Stimulated activated CD4-positive, alpha-beta T cell treated with anti-CD3 and anti-CD28 coated beads, Interleukin-12 subunit alpha, Interleukin-12 subunit beta, amount 100 ng/mL, for 24 hours (primary cell): Measurements from ENCODE around the gene ACADVL.
A peak's percentile ranks its signal among the peaks of the same experiment; 100 is the strongest.

Experiments used
- DNase-seq, 2 experiments: peaks; one replicate each; pipeline ENCODE4 v3.0.0-alpha.2; 2020; ENCODE audit warnings: low read depth in 2 of 2

Gene ACADVL

DNA sequence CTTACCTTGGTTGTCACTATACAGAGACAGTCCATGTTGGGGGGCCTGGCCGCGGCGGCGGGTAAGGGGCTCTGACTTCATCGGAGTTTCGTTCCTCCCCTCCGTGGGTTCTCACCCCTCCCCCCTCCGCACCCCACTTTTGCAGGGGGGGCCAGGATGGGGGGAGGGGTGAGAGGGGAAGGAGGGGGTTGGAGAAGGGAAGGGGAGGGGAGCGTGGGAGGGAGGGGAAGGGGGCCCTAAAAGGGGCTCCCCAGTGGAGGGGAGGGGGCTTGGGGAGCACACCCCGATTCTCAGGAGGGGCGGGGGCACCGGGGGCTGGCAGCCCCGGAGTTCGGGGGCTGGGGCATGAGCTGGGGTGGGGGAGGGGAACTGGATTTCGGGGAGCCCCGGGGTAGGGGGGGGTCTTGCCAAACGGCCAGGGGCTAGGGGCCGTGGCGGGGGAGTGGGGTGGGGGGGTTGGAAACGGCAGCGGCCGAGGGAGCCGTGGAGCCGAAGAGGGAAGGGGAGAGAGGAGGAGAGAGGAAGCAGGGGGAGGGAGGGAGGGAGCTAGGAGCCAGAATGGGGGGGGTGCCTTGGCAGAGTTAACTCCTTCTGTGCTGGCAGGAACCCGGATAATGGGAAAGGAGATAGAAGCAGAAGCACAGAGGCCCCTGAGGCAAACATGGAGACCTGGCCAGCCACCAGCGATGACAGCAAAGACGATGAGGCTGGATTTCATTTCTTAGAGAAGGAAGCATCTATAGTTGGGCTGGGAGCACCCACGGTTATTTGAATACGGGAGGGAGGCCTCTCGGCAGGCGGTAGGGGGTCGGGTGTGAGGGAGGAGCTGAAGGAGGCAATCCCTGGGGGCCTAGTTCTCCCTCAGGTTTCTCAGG lies 2.4 kb upstream of the ACADVL start:
- DNase-seq, result no peak

- no peak for DNase-seq
These were observed 1.6 kb upstream of the ACADVL start for GRCh38 chr17:7218166-7218565.

- no peak for DNase-seq
These were observed 980 bp upstream of the ACADVL start for GRCh38 chr17:7218758-7219157.

DNA sequence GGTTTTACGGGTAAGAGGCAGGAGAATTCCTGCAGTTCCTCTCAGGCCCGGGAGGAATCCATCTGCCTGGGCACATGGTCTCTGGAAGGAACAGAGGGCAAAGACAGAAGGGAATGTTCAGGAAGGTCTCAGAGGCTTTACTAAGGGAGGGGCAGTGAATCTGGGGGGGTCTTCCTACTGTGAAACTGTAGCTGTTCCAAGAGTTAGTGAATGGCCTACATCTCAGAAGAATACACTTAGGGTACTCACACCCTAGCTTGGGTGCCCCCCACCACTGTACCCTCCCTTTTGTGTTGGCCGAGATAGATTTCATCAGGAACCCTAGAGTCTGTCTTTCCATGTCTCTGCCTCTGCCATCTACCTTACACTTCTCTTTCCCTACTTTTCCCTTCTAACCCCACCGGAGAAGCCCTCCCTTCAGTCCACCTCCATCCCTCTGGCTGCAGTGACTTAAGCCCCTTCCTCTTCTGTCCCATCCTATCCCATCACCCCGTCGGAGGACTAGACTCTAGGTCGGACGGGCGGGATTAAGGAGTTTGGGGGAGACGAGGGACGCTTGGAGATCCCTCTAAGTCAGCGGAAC lies 418 bp upstream of the ACADVL start:
- no peak for DNase-seq

DNA sequence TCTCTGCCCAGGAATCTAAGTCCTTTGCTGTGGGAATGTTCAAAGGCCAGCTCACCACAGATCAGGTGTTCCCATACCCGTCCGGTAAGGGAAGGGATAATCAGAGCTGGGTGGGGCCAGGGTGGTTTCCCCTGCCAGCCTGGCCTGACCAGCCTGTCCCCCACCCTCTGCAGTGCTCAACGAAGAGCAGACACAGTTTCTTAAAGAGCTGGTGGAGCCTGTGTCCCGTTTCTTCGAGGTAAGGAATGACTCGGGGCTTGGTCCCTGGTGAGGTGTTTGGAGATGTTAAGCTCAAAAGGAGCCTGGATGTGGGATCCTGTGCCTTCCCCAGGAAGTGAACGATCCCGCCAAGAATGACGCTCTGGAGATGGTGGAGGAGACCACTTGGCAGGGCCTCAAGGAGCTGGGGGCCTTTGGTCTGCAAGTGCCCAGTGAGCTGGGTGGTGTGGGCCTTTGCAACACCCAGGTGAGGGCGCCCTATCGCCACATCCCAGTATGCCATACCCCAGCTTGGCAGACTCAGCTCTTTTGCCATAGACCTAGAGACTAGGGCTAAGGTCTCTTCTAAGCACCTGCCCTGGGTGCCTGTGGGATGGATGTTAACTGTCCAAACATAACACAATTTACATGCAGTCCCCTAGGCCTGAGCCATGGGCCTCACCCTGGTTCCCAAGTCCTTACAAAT lies 997 bp downstream of the ACADVL start:
- DNase-seq, result no peak

DNA sequence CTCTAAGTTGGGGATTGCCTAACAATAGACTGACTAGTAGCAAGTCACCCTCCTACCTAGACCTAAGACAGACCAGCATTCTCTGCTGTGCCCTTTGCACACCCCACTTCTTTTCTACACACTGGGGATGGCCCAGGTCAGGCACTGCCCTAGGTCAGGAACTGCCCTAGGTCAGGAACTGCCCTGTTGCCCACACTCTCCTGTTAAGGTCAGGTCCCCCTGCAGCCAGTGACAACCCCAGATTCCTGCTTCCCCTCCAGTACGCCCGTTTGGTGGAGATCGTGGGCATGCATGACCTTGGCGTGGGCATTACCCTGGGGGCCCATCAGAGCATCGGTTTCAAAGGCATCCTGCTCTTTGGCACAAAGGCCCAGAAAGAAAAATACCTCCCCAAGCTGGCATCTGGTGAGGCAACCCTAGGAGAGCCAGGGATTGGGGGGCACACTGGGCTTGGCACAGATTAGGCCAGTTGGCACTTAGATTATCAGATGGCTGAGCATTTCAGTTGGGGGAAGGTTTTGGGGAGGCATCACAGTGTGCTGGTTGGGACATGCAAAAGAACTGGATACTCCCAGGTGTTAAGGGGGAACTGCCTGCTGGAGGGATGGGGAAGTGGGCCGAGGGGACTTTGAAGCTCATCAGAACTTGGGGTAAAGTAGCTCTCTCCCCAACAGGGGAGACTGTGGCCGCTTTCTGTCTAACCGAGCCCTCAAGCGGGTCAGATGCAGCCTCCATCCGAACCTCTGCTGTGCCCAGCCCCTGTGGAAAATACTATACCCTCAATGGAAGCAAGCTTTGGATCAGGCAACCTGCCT lies 1.7 kb downstream of the ACADVL start:
- DNase-seq, result no peak

DNA sequence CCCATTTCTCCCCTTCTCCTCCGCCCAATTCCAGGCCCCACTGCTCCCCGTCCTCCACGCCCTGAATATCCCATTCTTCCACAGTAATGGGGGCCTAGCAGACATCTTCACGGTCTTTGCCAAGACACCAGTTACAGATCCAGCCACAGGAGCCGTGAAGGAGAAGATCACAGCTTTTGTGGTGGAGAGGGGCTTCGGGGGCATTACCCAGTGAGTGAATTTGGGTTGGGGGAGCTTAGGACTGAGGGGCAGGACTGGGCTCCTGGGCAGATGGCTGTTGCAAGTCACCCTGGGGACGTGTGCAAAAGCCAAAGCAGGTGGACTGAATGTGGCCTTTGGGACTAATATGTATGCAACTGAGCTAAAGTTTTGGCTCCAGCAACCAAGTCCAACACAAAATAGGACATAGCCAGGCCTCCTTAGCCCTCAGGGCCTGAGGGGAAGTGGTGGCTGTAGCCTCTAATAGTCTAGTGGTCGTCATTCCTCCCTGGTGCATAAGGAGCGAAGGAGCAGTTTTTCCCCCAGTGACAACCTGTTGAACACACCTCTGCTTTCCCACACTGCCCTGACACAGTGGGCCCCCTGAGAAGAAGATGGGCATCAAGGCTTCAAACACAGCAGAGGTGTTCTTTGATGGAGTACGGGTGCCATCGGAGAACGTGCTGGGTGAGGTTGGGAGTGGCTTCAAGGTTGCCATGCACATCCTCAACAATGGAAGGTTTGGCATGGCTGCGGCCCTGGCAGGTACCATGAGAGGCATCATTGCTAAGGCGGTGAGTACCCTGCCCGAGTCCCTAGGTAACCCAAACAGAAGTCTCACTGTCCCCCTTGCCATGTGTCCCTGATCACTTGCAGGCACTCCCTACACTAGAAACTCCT lies 2.6 kb downstream of the ACADVL start:
- no peak for DNase-seq

DNA sequence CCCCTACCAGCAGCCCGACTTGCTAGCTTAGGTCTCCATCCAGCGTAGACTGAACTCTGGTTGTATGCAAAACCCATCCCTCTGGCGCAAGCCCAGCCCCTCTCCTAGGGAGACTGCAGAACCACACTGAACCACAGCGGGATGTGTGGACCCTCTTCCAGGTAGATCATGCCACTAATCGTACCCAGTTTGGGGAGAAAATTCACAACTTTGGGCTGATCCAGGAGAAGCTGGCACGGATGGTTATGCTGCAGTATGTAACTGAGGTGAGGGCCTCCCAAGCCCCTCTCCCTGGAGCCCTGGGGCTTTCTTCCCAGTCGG lies 3.2 kb downstream of the ACADVL start:
- DNase-seq, result no peak

GRCh38 chr17:7223375-7223774 lies 3.6 kb downstream of the ACADVL start:
- no peak for DNase-seq

DNA sequence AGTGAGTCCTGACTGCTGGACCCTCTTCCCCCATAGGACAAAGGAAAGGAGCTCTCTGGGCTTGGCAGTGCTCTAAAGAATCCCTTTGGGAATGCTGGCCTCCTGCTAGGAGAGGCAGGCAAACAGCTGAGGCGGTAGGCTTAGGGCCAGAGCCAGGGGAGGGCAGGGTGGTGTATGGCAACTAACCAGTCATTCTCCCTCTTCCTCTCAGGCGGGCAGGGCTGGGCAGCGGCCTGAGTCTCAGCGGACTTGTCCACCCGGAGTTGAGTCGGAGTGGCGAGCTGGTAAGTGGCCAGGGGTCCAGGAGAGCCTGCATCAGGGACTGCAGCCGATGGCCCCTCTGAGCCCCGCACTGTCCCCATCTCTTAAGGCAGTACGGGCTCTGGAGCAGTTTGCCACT lies 4.4 kb downstream of the ACADVL start:
- DNase-seq, result no peak

- DNase-seq, result no peak
These were observed 4.9 kb downstream of the ACADVL start for GRCh38 chr17:7224661-7225111.

DNA sequence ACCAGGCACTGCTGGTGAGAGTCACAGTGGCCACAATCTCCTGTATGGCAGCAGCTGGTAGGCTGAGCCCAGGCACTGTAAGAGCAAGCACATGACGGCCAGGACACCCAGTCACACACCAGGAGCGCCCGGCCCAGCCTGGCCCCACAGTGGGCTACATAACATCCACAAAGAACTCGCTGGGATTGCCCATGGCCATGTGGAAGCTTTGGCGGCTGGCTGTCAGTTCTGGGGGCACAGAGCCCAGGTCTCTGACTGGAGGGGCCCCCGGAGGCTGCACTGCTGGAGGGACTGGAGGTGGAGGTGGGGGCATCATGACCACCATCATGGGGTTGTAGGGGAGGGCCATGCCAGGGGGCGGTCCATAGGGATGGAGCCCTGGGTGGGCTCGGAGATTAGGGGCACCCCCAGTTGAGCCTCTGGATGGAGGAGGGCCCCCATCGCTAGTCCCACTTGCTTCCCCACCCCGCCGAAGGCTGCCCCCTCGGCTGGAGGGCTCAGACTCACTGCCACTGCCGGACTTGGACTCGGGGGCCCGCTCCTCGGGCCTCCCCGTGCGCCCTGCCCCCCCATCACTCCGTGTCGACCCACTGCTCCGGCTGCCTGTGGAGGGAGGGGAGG lies 6.1 kb downstream of the ACADVL start:
- no peak for DNase-seq

DNA sequence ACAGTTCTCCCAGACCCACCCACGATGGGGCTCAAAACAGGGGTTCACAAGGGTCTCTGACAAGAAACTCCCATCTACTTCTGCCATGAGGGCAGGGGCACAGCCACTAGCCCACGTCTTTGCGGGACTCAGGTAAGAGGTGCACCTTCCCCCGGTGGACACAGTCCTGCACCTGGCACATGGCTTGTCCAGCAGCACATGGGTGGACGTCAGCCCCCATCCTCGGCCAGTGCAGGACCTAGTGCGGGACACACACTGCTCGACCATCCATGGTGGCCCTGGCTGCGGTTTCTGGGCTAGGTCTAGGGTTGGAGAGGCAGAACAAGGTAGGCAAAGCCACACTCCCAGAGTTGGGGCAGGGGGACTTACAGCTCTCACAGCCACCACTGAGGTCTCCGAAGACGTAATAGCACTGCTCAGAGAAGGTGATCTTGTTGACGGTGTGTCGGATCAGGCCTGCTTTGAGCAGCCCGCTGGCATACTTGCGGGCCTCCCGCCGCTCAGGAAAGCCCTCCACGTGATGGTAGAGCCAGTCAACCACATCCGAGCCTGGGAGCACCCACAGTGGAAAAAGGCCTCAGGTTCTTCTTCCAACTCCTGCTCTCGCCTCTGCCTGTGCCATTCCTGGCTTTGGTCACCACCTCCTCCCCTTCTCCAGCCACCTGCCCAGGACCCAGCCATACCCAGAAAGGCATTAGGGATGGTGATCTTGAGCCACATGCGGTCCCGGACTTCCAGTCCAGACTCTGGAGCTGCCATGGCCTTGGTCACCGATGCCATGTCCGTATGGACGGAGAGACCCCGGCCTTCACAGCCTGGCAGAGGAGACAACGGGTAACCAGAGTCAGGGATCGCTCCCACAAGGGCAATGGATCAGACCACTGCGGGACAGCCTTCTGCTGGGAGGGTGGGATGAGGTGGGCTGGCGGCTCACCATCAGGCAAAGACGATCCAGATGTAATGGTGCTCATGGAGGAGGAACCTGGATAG lies 7.3 kb downstream of the ACADVL start:
- DNase-seq, result no peak

DNA sequence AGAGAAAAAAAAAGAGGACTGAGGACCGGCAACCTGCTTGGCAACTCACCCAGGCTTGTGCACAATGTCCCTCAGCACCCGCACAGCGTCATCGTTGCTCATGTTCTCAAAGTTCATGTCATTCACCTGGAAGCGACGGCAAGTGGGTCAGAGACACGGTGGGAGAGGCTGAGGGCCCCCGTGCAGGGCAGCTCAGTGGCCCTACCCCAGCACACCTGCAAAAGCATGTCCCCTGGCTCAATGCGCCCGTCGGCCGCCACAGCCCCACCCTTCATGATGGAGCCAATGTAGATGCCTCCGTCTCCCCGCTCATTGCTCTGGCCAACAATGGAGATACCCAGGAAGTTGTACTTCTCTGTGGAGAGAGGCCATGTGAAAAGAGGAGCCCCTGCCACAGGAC lies 9.2 kb downstream of the ACADVL start:
- DNase-seq, result no peak

GRCh38 chr17:7229504-7229903 lies 9.8 kb downstream of the ACADVL start:
- DNase-seq, result no peak

GRCh38 chr17:7232114-7232513 lies 12.4 kb downstream of the ACADVL start:
- DNase-seq, result no peak

GRCh38 chr17:7233701-7234082 lies 14.0 kb downstream of the ACADVL start:
- no peak for DNase-seq

DNA sequence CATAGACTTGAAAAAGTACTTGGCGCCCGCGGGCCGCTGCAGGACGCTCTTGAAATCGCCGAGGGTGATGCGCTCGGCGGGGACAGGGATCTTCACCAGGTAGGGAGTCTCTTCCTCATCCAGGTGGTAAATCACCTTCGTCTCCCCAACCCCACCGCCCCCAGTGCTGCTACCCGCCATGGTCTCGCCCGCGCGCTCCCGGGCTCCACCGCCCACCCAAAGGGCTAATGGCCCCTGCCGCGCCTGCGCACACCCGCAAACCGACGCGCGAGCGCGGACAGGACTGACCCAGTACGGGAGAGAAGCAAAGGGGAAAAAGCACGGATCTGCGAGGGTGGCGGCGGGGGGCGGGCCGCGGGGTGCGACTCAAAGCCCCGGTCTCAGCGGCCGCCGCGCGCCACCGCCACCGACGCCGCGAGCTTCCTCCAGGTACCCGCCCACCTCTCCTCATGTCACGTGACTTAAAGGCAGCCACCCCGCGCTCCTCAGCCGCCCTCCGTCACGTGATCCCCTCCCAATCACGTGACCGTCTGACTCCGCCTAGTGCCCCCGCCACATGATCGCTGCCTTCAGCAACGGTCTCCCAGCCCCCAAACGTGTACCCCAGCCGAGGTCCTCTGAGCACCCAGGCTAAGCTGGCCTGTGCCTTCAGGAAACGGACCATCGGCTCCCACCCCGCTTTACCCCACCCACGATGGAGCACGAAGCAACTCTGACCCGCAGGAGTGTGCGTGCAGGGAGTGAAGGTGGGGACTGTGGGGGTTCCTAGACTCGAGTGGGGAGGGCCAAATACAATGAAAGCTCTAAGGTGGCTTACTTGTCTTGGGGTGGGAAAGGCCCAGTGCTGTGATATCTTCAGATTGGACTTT lies 14.6 kb downstream of the ACADVL start, which contains the start of gene DVL2:
Gene DVL2, minus strand, starts transcription at position 435 of the 869 bp plus-strand sequence. Its CDS starts 255 bp downstream, at position 180.
- peak; percentile 89 to 94 for DNase-seq
